Hypothalamus (tissue), 51 donors: ENCODE measurements around the gene PMF1.
"Not testable (repeated sequence)": the region's sequence is repeated elsewhere in the genome, so short reads cannot be mapped to it uniquely, and the experiment has no call there.

Experiments used
- DNase-seq, 51 donors: peaks; one replicate each; lab custom pipeline; 2025; lab: John Stamatoyannopoulos, UW

PMF1 gene

GRCh38 chr1:156194300-156194652, 18.5 kb upstream of the PMF1 start:
- peak in 9 of 51 donors; percentile 13 to 75 (median 33) for DNase-seq

GRCh38 chr1:156195853-156196252, 17.0 kb upstream of the PMF1 start:
- DNase-seq: no peak

- DNase-seq: no peak
These were observed 16.4 kb upstream of the PMF1 start for GRCh38 chr1:156196445-156196844.

- no peak for DNase-seq
These were observed 13.9 kb upstream of the PMF1 start for GRCh38 chr1:156198831-156199349.

GRCh38 chr1:156200044-156200443, 12.8 kb upstream of the PMF1 start:
- DNase-seq: no peak

GRCh38 chr1:156203331-156203730, 9.5 kb upstream of the PMF1 start:
- no peak for DNase-seq

GRCh38 chr1:156204686-156205085, 8.1 kb upstream of the PMF1 start:
- DNase-seq: no peak

- no peak for DNase-seq
These were observed 1.6 kb upstream of the PMF1 start for GRCh38 chr1:156211243-156211642.

- DNase-seq: no peak
These were observed 677 bp upstream of the PMF1 start for GRCh38 chr1:156212130-156212529.

GRCh38 chr1:156213644-156213966, 798 bp downstream of the PMF1 start:
- no peak for DNase-seq

GRCh38 chr1:156214024-156214748, 1.4 kb downstream of the PMF1 start:
- DNase-seq: no peak

GRCh38 chr1:156216361-156217086, 3.7 kb downstream of the PMF1 start:
- not testable (repeated sequence) for DNase-seq

GRCh38 chr1:156217871-156218270, 5.1 kb downstream of the PMF1 start:
- DNase-seq: no peak

- no peak for DNase-seq
These were observed 7.4 kb downstream of the PMF1 start for GRCh38 chr1:156220226-156220625.

GRCh38 chr1:156221986-156222692, 9.3 kb downstream of the PMF1 start:
- DNase-seq: no peak

- DNase-seq: no peak
These were observed 12.8 kb downstream of the PMF1 start for GRCh38 chr1:156225677-156226014.

GRCh38 chr1:156226116-156226538, 13.3 kb downstream of the PMF1 start:
- DNase-seq: no peak

GRCh38 chr1:156226782-156227181, 14.0 kb downstream of the PMF1 start:
- no peak for DNase-seq

- no peak for DNase-seq
These were observed 15.7 kb downstream of the PMF1 start for GRCh38 chr1:156228501-156228900.

- DNase-seq: no peak
These were observed 17.1 kb downstream of the PMF1 start for GRCh38 chr1:156229809-156230472.

- no peak for DNase-seq
These were observed 17.6 kb downstream of the PMF1 start for GRCh38 chr1:156230473-156230837.
